ENCODE results near the gene NTN1.

- TF ChIP-seq CTCF (IDR thresholded peaks at IDR 0.05; ENCODE audit: poor library complexity) (no peak), EZH2 (IDR thresholded peaks at IDR 0.05; ENCODE audit: borderline replicate concordance) (no peak)
These were observed 191.3 kb downstream of the NTN1 start for GRCh38 chr17:9212376-9213302.

All from hepatocyte (in vitro differentiated cells).